Neural cell (in vitro differentiated cells): Measurements from ENCODE around the gene HNRNPUL1.

Experiments
- CTCF ChIP-seq: fragments of 450-650 bp; IDR thresholded peaks from 2 replicates; pipeline ENCODE4 v1.5.1; 2014; ENCODE audit warnings: antibody characterized with exemption, mild to moderate bottlenecking, moderate library complexity; ENCODE audit not compliant: poor library complexity, severe bottlenecking
- EP300 ChIP-seq: fragments of 450-650 bp; conservative IDR thresholded peaks from 2 replicates; pipeline ENCODE4 v1.6.1; 2014; ENCODE audit warnings: antibody characterized with exemption, mild to moderate bottlenecking, moderate library complexity; ENCODE audit not compliant: poor library complexity, severe bottlenecking
- EZH2 ChIP-seq: fragments of 200-600, 300-800 bp; shearing (Covaris generic), sonication (generic); IDR thresholded peaks from 2 replicates; pipeline ENCODE4 v1.6.1; 2014; ENCODE audit warnings: antibody characterized with exemption, low read length, borderline replicate concordance, mild to moderate bottlenecking; ENCODE audit not compliant: insufficient read depth, poor library complexity, severe bottlenecking
- MXI1 ChIP-seq: fragments of 450-650 bp; conservative IDR thresholded peaks from 2 replicates; pipeline ENCODE4 v1.6.1; 2014; ENCODE audit warnings: antibody characterized with exemption, mild to moderate bottlenecking; ENCODE audit not compliant: poor library complexity, severe bottlenecking
- TAF1 ChIP-seq: IDR thresholded peaks from 2 replicates; pipeline ENCODE4 v1.6.1; 2012; ENCODE audit warnings: low read depth
- TF ChIP-seq, protein P1 (sequence below): IDR thresholded peaks from 2 replicates; pipeline ENCODE4 v1.6.1; 2012; ENCODE audit warnings: borderline replicate concordance

GRCh38 chr19:41273076-41273475 is 8.9 kb downstream of the HNRNPUL1 start:
- TF ChIP-seq CTCF: no peak
- no peak for TF ChIP-seq MXI1
- TF ChIP-seq TAF1: no peak
- TF ChIP-seq, protein P1, sequence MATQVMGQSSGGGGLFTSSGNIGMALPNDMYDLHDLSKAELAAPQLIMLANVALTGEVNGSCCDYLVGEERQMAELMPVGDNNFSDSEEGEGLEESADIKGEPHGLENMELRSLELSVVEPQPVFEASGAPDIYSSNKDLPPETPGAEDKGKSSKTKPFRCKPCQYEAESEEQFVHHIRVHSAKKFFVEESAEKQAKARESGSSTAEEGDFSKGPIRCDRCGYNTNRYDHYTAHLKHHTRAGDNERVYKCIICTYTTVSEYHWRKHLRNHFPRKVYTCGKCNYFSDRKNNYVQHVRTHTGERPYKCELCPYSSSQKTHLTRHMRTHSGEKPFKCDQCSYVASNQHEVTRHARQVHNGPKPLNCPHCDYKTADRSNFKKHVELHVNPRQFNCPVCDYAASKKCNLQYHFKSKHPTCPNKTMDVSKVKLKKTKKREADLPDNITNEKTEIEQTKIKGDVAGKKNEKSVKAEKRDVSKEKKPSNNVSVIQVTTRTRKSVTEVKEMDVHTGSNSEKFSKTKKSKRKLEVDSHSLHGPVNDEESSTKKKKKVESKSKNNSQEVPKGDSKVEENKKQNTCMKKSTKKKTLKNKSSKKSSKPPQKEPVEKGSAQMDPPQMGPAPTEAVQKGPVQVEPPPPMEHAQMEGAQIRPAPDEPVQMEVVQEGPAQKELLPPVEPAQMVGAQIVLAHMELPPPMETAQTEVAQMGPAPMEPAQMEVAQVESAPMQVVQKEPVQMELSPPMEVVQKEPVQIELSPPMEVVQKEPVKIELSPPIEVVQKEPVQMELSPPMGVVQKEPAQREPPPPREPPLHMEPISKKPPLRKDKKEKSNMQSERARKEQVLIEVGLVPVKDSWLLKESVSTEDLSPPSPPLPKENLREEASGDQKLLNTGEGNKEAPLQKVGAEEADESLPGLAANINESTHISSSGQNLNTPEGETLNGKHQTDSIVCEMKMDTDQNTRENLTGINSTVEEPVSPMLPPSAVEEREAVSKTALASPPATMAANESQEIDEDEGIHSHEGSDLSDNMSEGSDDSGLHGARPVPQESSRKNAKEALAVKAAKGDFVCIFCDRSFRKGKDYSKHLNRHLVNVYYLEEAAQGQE: no peak
- TF ChIP-seq EZH2: no peak
- no peak for TF ChIP-seq EP300
